ENCODE results near the gene NRG2. TPM values are rescaled to one million over a fixed set of nuclear protein-coding genes. Genes with fewer than 3 reads are reported as not detected.

Gene NRG2
- 1 to 10 TPM; 5.6 to 6.5 TPM for total RNA-seq

DNA sequence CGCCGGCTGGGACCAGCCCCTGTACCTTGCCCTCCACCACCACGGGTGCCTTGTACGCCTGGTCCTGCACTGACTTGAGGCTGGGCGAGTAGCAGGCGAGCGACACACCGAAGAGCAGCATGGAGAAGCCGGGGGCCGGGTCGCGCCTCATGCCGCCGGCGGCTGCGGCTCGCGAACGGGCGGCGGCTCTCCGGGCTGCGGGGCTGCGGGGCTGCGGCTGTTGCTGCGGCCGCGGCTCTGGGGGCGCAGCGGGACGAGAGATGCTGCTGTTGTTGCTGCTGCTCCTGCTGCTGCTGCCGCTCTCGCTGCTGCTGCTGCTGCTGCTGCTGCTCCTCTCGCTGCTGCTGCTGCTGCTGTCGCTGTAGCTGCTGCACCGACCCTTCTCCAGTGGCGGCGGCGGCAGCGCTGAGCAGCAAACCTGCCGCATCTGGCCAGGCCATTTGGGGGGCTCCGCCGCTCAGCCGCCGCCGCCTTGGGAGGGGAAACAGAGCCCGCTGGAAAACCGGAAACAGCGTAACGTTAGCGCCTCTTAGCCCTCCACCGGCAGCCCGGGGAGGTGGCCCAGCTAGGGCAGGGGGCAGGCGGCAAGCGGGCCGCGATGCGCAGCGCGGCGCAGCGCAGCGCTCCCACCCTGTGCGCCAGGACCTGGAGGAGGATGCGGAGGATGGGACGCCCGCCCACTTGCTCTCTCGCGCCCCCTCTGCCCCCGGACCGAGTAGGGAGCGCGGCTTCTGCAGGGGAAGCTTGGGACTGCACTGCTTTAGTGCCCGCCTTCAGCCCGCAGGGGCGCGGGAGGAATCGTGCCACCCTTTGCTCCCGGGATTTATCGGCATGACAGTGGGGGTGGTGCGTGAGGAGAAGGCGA is at the start of gene NRG2:
NRG2 (minus strand) TSS at position 657 of the 865 bp plus-strand sequence.
- Histone ChIP-seq H3K27ac (peak within 1 kb of the TSS; percentile 80 to 91 (median 84)), H3K4me3 (peak within 1 kb of the TSS; percentile 53 to 74), H3K9me3 (no peaks in the 10 kb centered on the region), H3K27me3 (no peaks in the 10 kb centered on the region), H3K4me1 (peaks cover 37% of the 10 kb centered on the region), H3K36me3 (replicated peaks in 1 of 2; ENCODE audit: insufficient read depth in 1 of 2, low read depth in 2 of 2) (no peaks in the 10 kb centered on the region)
- peak; percentile 57 for ATAC-seq
- intact Hi-C loops (cut with DNase I) = no loop called here
- peak; percentile 21 to 27 (median 25) for TF ChIP-seq POLR2A (IDR thresholded peaks at IDR 0.05)
- TF ChIP-seq, protein P1, sequence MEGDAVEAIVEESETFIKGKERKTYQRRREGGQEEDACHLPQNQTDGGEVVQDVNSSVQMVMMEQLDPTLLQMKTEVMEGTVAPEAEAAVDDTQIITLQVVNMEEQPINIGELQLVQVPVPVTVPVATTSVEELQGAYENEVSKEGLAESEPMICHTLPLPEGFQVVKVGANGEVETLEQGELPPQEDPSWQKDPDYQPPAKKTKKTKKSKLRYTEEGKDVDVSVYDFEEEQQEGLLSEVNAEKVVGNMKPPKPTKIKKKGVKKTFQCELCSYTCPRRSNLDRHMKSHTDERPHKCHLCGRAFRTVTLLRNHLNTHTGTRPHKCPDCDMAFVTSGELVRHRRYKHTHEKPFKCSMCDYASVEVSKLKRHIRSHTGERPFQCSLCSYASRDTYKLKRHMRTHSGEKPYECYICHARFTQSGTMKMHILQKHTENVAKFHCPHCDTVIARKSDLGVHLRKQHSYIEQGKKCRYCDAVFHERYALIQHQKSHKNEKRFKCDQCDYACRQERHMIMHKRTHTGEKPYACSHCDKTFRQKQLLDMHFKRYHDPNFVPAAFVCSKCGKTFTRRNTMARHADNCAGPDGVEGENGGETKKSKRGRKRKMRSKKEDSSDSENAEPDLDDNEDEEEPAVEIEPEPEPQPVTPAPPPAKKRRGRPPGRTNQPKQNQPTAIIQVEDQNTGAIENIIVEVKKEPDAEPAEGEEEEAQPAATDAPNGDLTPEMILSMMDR (IDR thresholded peaks at IDR 0.05) = peak in 6 of 7 experiments; percentile 23 to 65 (median 63)
- peak; percentile 66 to 80 (median 72) for DNase-seq
- 0 to 1% methylated on average over 18 to 76 of the region's 82 CpGs for WGBS, 2 donors

DNA sequence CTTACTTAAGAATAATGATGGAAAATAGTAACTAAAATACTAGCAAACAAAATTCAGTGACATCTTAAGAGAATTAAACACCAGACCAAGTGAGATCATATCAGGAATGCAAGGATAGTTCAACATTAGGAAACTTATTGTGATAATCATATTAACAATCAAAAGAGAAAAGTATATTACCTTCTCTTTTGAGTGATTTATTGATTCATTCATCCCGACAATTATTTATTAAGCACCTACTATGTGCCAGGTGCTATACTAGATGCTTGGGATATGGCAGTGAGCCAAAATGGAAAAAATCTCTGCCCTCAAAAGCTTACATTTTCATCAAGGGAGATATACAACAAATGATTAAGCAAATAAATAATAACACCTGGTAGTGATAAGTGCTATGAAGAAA is 47.2 kb upstream of the NRG2 start:
- DNase-seq (no peak), ATAC-seq (no peak)
- Histone ChIP-seq H3K36me3 (replicated peaks in 1 of 2; ENCODE audit: insufficient read depth in 1 of 2, low read depth in 2 of 2) (no peaks in the 10 kb centered on the region), H3K4me3 (no peak overlapping the region), H3K4me1 (no peaks in the 10 kb centered on the region), H3K27ac (no peak overlapping the region), H3K9me3 (no peaks in the 10 kb centered on the region), H3K27me3 (no peaks in the 10 kb centered on the region)
- intact Hi-C loops (cut with DNase I) = no loop called here
- WGBS, 2 donors = 30 to 41% methylated on average over 1 of the region's 1 CpG
- TF ChIP-seq, protein P1 (IDR thresholded peaks at IDR 0.05) = no peak
- no peak for TF ChIP-seq POLR2A (IDR thresholded peaks at IDR 0.05)

- Histone ChIP-seq H3K4me1 (peaks cover 6% of the 10 kb centered on the region), H3K27me3 (no peaks in the 10 kb centered on the region), H3K27ac (peak overlapping the region in 2 of 4 donors; percentile 14 to 27), H3K4me3 (no peak overlapping the region), H3K36me3 (replicated peaks in 1 of 2; ENCODE audit: insufficient read depth in 1 of 2, low read depth in 2 of 2) (no peaks in the 10 kb centered on the region), H3K9me3 (no peaks in the 10 kb centered on the region)
- intact Hi-C loops (cut with DNase I) = no loop called here
- DNase-seq (peak; percentile 21 to 70 (median 52)), ATAC-seq (peak; percentile 73)
- no peak for TF ChIP-seq POLR2A (IDR thresholded peaks at IDR 0.05)
- TF ChIP-seq, protein P1 (IDR thresholded peaks at IDR 0.05) = no peak
- WGBS, 2 donors = 21 to 25% methylated on average over 4 of the region's 4 CpGs
Observed at GRCh38 chr5:140084541-140084940, 41.4 kb upstream of the NRG2 start.

DNA sequence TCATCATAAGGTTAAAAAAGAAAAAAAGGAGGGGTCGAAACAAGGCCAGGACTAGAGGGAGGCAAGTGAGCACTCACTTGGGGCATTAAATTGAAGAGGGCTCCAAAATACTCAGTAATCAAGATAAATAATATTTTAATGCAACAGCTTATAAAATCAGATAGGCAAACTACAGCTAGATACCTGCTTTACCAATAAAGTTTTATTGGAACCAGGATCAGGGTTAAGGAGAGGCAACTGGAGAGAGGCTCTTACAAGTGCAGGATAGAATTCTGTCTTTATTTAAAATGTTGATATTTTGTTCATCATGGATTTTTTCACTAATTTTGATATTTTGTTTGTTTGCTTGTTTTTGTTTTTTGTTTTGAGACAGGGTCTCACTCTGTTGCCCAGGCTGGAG is 40.6 kb upstream of the NRG2 start:
- WGBS, 2 donors = 93 to 94% methylated on average over 1 of the region's 1 CpG
- intact Hi-C loops (cut with DNase I) = no loop called here
- Histone ChIP-seq H3K4me3 (no peak overlapping the region), H3K4me1 (peaks cover 6% of the 10 kb centered on the region), H3K27ac (no peak overlapping the region), H3K27me3 (no peaks in the 10 kb centered on the region), H3K9me3 (no peaks in the 10 kb centered on the region), H3K36me3 (replicated peaks in 1 of 2; ENCODE audit: insufficient read depth in 1 of 2, low read depth in 2 of 2) (no peaks in the 10 kb centered on the region)
- TF ChIP-seq, protein P1 (IDR thresholded peaks at IDR 0.05) = no peak
- no peak for TF ChIP-seq POLR2A (IDR thresholded peaks at IDR 0.05)
- ATAC-seq (no peak), DNase-seq (no peak)

Measured in body of pancreas (tissue), 4 donors.